ENCODE results near the gene CSTF1.

Gene CSTF1

GRCh38 chr20:56411759-56412472 lies 19.5 kb downstream of the CSTF1 start, which contains the start of gene CASS4:
TSS of gene CASS4 (plus strand) at chr20:56412260. CDS start at chr20:56412459, 199 bp downstream.
- TF ChIP-seq GATA2 (IDR thresholded peaks at IDR 0.05; ENCODE audit: low read depth, low read length) (no peak), GATA3 (IDR thresholded peaks at IDR 0.05; ENCODE audit: low read depth, low read length) (no peak)

GRCh38 chr20:56412473-56412790 lies 20.0 kb downstream of the CSTF1 start:
- TF ChIP-seq GATA3 (IDR thresholded peaks at IDR 0.05; ENCODE audit: low read depth, low read length) (no peak), GATA2 (IDR thresholded peaks at IDR 0.05; ENCODE audit: low read depth, low read length) (no peak)

- TF ChIP-seq GATA3 (IDR thresholded peaks at IDR 0.05; ENCODE audit: low read depth, low read length) (no peak), GATA2 (IDR thresholded peaks at IDR 0.05; ENCODE audit: low read depth, low read length) (no peak)
Observed at GRCh38 chr20:56412949-56413348, 20.5 kb downstream of the CSTF1 start.

GRCh38 chr20:56414842-56415765 lies 22.7 kb downstream of the CSTF1 start:
- TF ChIP-seq GATA2 (IDR thresholded peaks at IDR 0.05; ENCODE audit: low read depth, low read length), result no peak
- TF ChIP-seq GATA3 (IDR thresholded peaks at IDR 0.05; ENCODE audit: low read depth, low read length), result no peak

- TF ChIP-seq GATA3 (IDR thresholded peaks at IDR 0.05; ENCODE audit: low read depth, low read length) (no peak), GATA2 (IDR thresholded peaks at IDR 0.05; ENCODE audit: low read depth, low read length) (no peak)
Observed at GRCh38 chr20:56417402-56417801, 25.0 kb downstream of the CSTF1 start.

- no peak for TF ChIP-seq GATA2 (IDR thresholded peaks at IDR 0.05; ENCODE audit: low read depth, low read length)
- no peak for TF ChIP-seq GATA3 (IDR thresholded peaks at IDR 0.05; ENCODE audit: low read depth, low read length)
Observed at GRCh38 chr20:56417911-56418310, 25.5 kb downstream of the CSTF1 start.

GRCh38 chr20:56418385-56418861 lies 26.0 kb downstream of the CSTF1 start:
- no peak for TF ChIP-seq GATA2 (IDR thresholded peaks at IDR 0.05; ENCODE audit: low read depth, low read length)
- no peak for TF ChIP-seq GATA3 (IDR thresholded peaks at IDR 0.05; ENCODE audit: low read depth, low read length)

GRCh38 chr20:56420028-56420427 lies 27.6 kb downstream of the CSTF1 start:
- TF ChIP-seq GATA2 (IDR thresholded peaks at IDR 0.05; ENCODE audit: low read depth, low read length) (no peak), GATA3 (IDR thresholded peaks at IDR 0.05; ENCODE audit: low read depth, low read length) (no peak)

- TF ChIP-seq GATA3 (IDR thresholded peaks at IDR 0.05; ENCODE audit: low read depth, low read length) (no peak), GATA2 (IDR thresholded peaks at IDR 0.05; ENCODE audit: low read depth, low read length) (no peak)
Observed at GRCh38 chr20:56420940-56421688, 28.7 kb downstream of the CSTF1 start.

- TF ChIP-seq GATA2 (IDR thresholded peaks at IDR 0.05; ENCODE audit: low read depth, low read length), result no peak
- no peak for TF ChIP-seq GATA3 (IDR thresholded peaks at IDR 0.05; ENCODE audit: low read depth, low read length)
Observed at GRCh38 chr20:56422076-56422823, 29.8 kb downstream of the CSTF1 start.

- TF ChIP-seq GATA2 (IDR thresholded peaks at IDR 0.05; ENCODE audit: low read depth, low read length) (no peak), GATA3 (IDR thresholded peaks at IDR 0.05; ENCODE audit: low read depth, low read length) (no peak)
Observed at GRCh38 chr20:56422824-56423189, 30.4 kb downstream of the CSTF1 start.

- TF ChIP-seq GATA2 (IDR thresholded peaks at IDR 0.05; ENCODE audit: low read depth, low read length) (no peak), GATA3 (IDR thresholded peaks at IDR 0.05; ENCODE audit: low read depth, low read length) (no peak)
Observed at GRCh38 chr20:56423211-56423610, 30.8 kb downstream of the CSTF1 start.

GRCh38 chr20:56423886-56424285 lies 31.4 kb downstream of the CSTF1 start:
- TF ChIP-seq GATA3 (IDR thresholded peaks at IDR 0.05; ENCODE audit: low read depth, low read length), result no peak
- TF ChIP-seq GATA2 (IDR thresholded peaks at IDR 0.05; ENCODE audit: low read depth, low read length), result no peak

Measured in SH-SY5Y (cell line).